DOHH2 (cell line): ENCODE data around the gene SBNO2.

Experiments used
- H3F3A ChIP-seq: fragments of 200-600 bp; sonication (generic), shearing (Covaris generic); 2 replicates; pipeline ENCODE4 v1.6.0; 2016; ENCODE audit warnings: antibody characterized with exemption, mild to moderate bottlenecking; ENCODE audit not compliant: control insufficient read depth, insufficient read depth
- H3K27ac ChIP-seq: fragments of 200-600 bp; sonication (generic); 2 replicates; pipeline ENCODE4 v1.5.1; 2014; ENCODE audit warnings: low read depth, mild to moderate bottlenecking, low read length, moderate library complexity
- H3K27me3 ChIP-seq: fragments of 200-600 bp; sonication (generic); 2 replicates; pipeline ENCODE4 v1.6.1; 2014; ENCODE audit warnings: mild to moderate bottlenecking, low read length, mixed read lengths; ENCODE audit not compliant: control insufficient read depth
- H3K36me3 ChIP-seq: fragments of 200-600 bp; sonication (generic); 2 replicates; pipeline ENCODE4 v1.6.1; 2014; ENCODE audit warnings: mild to moderate bottlenecking, low read length, moderate library complexity, mixed read lengths; ENCODE audit not compliant: control insufficient read depth
- H3K4me1 ChIP-seq: fragments of 200-600 bp; sonication (generic); 2 replicates; pipeline ENCODE4 v1.6.1; 2014; ENCODE audit warnings: mild to moderate bottlenecking, low read length, mixed read lengths; ENCODE audit not compliant: control insufficient read depth
- H3K4me2 ChIP-seq: fragments of 200-600 bp; sonication (generic); 2 replicates; pipeline ENCODE4 v1.6.0; 2014; ENCODE audit warnings: mild to moderate bottlenecking, low read length, moderate library complexity
- H3K4me3 ChIP-seq: fragments of 200-600 bp; sonication (generic); 2 replicates; pipeline ENCODE4 v1.5.1; 2014; ENCODE audit warnings: mild to moderate bottlenecking, low read length, mixed read lengths
- H3K79me2 ChIP-seq: fragments of 200-600 bp; sonication (generic); 2 replicates; pipeline ENCODE4 v1.6.1; 2014; ENCODE audit warnings: mild to moderate bottlenecking, low read length, mixed read lengths; ENCODE audit not compliant: control insufficient read depth
- H3K9me2 ChIP-seq: fragments of 200-600 bp; sonication (generic); replicated peaks from 2 replicates; pipeline ENCODE4 v1.6.1; 2014; ENCODE audit warnings: mild to moderate bottlenecking, low read length, mixed read lengths; ENCODE audit not compliant: control insufficient read depth
- H3K9me3 ChIP-seq: fragments of 200-600 bp; sonication (generic); 2 replicates; pipeline ENCODE4 v1.6.1; 2014; ENCODE audit warnings: antibody characterized with exemption, low read length, mixed read lengths; ENCODE audit not compliant: control insufficient read depth, insufficient read depth
- H4K20me1 ChIP-seq: fragments of 200-600 bp; sonication (generic); 2 replicates; pipeline ENCODE4 v1.6.0; 2014; ENCODE audit warnings: low read depth, mild to moderate bottlenecking, antibody characterized with exemption, low read length, moderate library complexity; ENCODE audit not compliant: control insufficient read depth, insufficient read depth
- EZH2phosphoT487 ChIP-seq: fragments of 200-600 bp; sonication (generic); IDR thresholded peaks from 2 replicates; pipeline ENCODE4 v1.6.1; 2017; ENCODE audit warnings: borderline replicate concordance, mild to moderate bottlenecking, antibody characterized with exemption, low read length, moderate library complexity, mixed read lengths
- TF ChIP-seq, protein P1 (sequence below): fragments of 200-600 bp; sonication (generic); IDR thresholded peaks from one replicate; pipeline ENCODE4 v1.5.1; 2014; ENCODE audit warnings: antibody characterized with exemption, mild to moderate bottlenecking, low read depth, low read length; ENCODE audit not compliant: poor library complexity, severe bottlenecking

The SBNO2 gene

DNA sequence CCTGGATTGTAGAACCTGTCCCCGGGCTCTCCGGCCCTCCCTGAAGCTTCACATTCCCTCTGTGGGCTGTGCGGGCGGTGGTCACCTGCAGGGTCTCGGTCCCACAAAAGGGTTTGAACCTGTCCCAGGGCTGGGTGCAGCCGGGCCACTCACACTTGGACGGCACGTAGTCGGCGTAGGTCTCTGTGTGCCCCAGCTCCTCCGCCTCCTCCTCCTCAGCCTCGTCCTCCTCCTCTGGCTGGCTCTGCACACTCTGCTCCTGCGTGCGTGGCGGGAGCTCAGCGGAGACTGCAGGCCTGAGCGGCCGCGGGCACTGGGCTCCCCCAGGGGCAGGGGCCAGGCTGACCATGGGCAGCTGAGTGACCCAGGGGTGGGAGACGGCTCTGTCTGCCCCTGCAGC, 50.7 kb downstream of the SBNO2 start:
- H3F3A ChIP-seq = no peaks in the 10 kb centered on the region
- no peak overlapping the region for H3K27ac ChIP-seq
- no peaks in the 10 kb centered on the region for H3K9me2 ChIP-seq
- H3K36me3 ChIP-seq = peaks cover 24% of the 10 kb centered on the region
- no peaks in the 10 kb centered on the region for H3K27me3 ChIP-seq
- H3K79me2 ChIP-seq = no peaks in the 10 kb centered on the region
- H3K4me2 ChIP-seq = no peak overlapping the region
- H3K4me3 ChIP-seq = no peak overlapping the region
- no peaks in the 10 kb centered on the region for H4K20me1 ChIP-seq
- TF ChIP-seq EZH2phosphoT487 = no peak
- TF ChIP-seq, protein P1, sequence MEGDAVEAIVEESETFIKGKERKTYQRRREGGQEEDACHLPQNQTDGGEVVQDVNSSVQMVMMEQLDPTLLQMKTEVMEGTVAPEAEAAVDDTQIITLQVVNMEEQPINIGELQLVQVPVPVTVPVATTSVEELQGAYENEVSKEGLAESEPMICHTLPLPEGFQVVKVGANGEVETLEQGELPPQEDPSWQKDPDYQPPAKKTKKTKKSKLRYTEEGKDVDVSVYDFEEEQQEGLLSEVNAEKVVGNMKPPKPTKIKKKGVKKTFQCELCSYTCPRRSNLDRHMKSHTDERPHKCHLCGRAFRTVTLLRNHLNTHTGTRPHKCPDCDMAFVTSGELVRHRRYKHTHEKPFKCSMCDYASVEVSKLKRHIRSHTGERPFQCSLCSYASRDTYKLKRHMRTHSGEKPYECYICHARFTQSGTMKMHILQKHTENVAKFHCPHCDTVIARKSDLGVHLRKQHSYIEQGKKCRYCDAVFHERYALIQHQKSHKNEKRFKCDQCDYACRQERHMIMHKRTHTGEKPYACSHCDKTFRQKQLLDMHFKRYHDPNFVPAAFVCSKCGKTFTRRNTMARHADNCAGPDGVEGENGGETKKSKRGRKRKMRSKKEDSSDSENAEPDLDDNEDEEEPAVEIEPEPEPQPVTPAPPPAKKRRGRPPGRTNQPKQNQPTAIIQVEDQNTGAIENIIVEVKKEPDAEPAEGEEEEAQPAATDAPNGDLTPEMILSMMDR = no peak
- no peaks in the 10 kb centered on the region for H3K9me3 ChIP-seq
- no peaks in the 10 kb centered on the region for H3K4me1 ChIP-seq

DNA sequence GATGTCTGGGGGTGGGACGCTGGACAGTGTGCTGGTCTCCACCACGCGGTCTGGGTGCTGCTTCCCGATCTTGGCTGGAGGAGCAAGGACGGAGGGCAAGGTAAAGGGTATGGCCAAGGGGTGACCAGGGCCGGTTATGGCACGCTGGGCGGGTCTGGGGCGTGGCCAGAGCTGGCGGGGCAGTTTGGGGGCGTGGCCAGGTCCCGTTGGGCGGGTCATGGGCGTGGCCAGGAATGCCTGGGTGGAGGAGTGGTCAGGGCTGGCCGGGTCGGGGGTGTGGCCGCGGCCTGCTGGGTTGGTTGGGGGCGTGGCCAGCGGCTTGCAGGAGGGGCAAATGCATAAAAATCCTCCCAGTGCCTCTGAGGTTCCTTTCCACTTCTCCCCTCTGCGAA, 51.1 kb downstream of the SBNO2 start:
- no peaks in the 10 kb centered on the region for H3K9me3 ChIP-seq
- no peaks in the 10 kb centered on the region for H3F3A ChIP-seq
- no peaks in the 10 kb centered on the region for H3K27me3 ChIP-seq
- H3K27ac ChIP-seq = no peak overlapping the region
- H3K4me3 ChIP-seq = no peak overlapping the region
- no peaks in the 10 kb centered on the region for H3K4me1 ChIP-seq
- H3K79me2 ChIP-seq = no peaks in the 10 kb centered on the region
- H4K20me1 ChIP-seq = no peaks in the 10 kb centered on the region
- H3K36me3 ChIP-seq = peaks cover 24% of the 10 kb centered on the region
- no peak overlapping the region for H3K4me2 ChIP-seq
- TF ChIP-seq, protein P1 = no peak
- TF ChIP-seq EZH2phosphoT487 = no peak
- no peaks in the 10 kb centered on the region for H3K9me2 ChIP-seq

DNA sequence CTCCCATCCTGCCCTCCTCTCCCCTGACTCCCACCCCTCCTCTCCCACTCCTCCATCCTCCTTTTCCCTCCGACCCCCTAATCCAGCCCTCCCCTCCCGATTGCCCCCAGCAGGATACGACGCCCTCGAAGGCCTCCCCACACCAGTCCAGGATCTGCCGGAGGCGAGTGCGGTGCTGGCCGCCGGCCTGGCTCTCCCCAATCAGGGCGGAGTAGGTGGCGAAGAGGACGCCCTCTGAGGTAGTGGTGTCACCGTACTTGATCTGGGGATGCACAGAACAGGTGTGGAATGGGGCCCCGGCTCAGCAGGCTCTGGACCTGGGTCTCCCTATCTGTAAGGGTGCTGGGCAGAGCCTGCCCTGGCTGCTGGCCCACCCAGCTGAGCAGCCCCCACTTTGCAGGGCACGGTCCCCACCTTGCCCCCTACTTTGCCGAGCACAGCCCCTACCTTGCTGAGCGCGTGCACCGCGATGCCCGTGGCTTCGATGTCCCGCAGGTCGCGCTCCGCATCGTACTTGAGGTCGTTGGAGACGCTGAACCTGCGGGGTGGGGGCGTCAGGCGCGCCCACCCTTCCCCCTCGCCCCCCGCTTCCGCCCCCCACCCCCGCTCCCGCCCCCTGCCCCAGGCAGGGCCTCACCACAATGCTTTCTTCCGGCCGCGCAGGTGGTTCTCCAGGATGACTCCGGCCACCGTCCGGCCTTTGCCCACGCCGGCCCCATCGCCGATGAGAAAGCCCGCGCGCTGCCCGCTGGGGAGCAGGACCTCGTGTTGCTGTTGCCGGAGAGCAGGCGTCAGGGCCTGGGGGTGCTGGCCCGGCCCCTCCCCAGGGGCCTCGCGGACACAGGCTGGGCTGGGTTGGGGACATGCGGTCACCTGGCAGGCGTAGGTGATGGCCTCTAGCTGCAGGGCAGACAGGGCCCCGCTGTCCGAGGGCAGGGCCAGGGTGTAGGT, 51.8 kb downstream of the SBNO2 start:
- no peak for TF ChIP-seq EZH2phosphoT487
- TF ChIP-seq, protein P1 = no peak
- Histone ChIP-seq H3K27me3 (no peaks in the 10 kb centered on the region), H3K27ac (no peak overlapping the region), H3K4me2 (no peak overlapping the region), H3K4me3 (no peak overlapping the region), H3K9me2 (no peaks in the 10 kb centered on the region), H4K20me1 (no peaks in the 10 kb centered on the region), H3K4me1 (no peaks in the 10 kb centered on the region), H3K36me3 (peaks cover 24% of the 10 kb centered on the region), H3K79me2 (no peaks in the 10 kb centered on the region), H3K9me3 (no peaks in the 10 kb centered on the region), H3F3A (no peaks in the 10 kb centered on the region)
